Amygdala (tissue), 56 donors: Measurements from ENCODE around the gene GMPS.
"Not testable (repeated sequence)": the region's sequence is repeated elsewhere in the genome, so short reads cannot be mapped to it uniquely, and the experiment has no call there.

ENCODE experiments used
- DNase-seq, 56 donors: peaks; one replicate each; lab custom pipeline; 2025; lab: John Stamatoyannopoulos, UW

Gene GMPS

DNA sequence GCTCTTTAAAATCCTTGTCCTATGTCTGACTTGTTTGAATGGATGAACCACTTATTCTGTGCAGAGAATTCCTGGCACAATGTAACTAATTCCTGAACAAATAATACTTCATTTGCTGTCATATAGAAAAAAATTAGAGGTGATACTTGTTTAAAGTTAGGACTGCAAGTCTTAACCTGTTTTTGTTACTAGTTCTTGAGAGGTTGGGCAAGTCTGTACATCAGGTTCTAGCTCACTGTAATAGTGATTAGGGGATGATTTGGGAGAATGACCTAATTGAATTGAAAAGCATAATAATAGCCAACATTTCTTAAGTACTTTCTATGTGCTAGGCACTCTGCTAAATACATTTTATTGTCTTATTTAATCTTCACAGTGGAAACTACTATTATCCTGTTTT, 49.3 kb downstream of the GMPS start:
- no peak for DNase-seq

GRCh38 chr3:155921486-155921885, 51.0 kb downstream of the GMPS start:
- no peak for DNase-seq

DNA sequence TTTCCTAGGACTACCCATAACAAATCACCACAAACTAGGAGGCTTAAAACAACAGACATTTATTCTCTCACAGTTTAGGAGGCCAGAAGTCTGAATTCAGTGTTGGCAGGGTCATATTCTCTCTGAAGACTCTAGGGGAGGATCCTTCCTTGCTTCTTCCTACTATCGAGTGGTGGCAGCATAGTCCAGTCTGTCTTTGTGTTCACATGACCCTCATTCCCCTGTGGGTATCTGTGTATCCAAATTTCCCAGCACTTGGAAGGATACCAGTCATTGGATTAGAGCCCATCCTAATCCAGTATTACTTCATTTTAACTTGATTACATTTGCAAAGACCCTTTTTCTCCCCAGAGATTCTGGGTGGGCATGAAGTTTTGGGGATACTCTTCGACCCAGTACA, 63.8 kb downstream of the GMPS start:
- no peak for DNase-seq

GRCh38 chr3:155938409-155938808, 68.0 kb downstream of the GMPS start:
- no peak for DNase-seq

DNA sequence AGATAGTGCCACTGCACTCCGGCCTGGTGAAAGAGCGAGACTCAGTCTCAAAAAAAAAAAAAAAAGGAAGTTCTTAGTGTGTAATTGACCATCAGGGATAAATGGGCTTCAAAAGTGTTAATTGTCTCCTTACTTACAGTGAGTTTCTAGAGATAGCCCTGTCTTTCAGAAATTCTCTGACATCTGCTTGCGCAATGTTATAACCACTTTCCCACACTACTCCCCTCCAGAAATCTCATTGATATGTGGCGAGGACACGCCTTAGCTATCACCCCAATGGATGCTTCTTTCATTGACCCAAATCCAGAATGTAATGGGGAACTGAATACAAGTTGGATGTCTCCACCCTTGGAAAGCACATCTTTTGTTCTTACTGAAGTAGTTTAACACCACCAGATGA, 70.9 kb downstream of the GMPS start:
- DNase-seq, result no peak

GRCh38 chr3:155944081-155944480, 73.6 kb downstream of the GMPS start:
- DNase-seq, result no peak

DNA sequence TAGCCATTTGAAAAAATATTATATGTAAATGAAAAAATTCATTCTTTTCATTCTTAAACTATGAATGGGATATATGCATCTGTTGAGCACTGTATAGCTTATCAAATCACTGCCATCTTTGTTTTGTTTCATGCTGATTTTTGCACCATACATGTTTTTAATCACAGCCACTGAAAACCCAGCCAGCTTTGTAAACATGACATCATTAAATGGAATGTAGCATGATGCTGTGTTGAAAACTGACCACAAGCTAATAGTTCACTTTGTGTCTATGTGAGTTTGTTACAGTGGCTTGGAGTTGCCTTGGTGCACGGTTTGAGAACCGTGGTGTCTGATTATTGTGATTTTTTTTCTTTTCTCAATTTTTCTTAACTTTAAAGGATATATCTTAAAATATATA, 75.7 kb downstream of the GMPS start:
- no peak for DNase-seq

DNA sequence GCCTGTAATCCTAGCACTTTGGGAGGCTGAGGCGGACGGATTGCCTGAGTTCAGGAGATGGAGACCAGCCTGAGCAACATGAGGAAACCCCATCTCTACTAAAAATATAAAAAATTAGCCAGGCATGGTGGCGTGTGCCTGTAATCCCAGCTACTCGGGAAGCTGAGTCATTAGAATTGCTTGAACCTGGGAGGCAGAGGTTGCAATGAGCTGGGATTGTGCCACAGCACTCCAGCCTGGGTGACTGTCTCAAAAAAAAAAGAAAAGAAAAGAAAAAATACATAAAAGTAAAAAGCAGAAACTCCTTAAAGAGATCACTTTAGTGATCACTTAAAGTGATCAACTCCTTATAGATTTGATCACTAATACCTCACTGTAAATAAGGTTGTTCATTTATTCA, 78.0 kb downstream of the GMPS start:
- no peak for DNase-seq

DNA sequence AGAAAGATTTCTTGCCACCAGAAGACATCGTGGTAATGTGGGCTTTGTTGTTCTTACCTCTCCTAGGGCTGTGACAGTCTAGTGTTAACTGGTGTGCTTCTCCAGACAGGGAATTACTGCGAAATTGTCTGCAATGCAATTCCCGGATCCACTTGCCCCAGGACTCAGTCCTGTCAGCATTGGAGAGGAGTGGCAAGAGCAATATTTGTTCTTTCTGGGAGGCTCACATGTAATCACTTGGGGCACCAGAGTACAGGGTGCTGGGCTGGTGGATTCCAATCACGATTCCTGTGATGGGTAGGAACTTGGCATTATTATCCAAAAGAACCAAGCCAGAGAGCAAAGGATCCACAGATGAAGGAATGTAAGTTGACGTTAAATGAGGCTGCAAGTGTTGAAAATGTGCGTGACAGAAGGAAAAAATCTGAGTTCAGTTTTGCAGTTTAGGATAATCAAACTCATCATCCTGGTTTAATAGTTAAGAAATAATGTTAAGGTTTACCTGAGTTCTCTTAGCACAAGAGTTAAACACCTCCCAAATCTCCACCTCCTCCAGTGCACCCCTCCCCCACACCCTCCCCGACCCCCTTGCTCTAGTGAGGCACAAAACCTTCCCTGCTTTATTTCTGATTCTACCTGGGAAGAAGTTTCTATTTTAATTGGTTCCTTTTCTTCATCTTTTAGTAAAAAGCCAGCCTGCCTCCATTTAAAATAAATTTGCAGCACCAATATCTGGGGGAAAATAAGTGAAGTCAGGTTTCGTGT, 79.2 kb downstream of the GMPS start:
- DNase-seq, result no peak

DNA sequence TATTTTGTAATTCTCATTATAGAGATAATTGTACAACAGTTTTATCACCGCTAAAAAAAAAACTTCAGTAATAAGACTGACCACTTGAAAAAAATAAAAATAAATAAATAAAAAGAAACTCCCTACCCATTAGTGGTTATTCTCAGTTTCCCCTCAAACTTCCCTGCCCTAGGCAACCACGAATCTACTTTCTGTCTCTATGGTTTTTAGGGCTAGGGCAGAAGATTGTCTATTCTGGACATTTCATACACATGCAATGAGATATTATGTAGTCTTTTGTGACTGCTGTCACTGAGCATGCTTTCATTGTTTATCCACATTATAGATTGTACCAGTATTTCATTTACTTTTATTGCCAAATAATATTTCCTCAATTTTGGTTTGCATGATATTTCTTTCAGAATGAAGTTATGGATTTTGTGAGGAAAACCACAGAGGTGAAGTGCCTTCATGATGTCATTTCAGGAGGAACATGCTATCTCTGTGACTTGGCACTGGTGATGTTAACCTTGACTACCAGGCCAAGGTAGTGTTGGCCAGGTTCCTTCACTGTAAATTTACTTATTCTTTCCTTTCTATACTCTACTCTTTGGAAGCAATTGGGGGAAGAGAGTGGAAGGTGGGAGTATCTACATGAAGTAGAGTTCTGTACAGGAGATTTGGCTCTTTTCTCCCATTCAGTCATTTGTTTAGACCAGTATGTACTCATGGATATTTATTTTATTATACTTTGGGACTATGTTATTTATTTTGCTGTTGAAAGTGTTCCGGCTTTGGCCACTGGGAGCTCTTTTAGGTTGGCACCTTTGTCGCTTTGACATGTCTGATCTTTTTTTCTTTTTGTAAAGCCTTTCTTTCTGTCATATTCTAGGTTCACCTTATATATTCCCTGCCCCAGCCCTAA, 86.3 kb downstream of the GMPS start:
- DNase-seq, result no peak

DNA sequence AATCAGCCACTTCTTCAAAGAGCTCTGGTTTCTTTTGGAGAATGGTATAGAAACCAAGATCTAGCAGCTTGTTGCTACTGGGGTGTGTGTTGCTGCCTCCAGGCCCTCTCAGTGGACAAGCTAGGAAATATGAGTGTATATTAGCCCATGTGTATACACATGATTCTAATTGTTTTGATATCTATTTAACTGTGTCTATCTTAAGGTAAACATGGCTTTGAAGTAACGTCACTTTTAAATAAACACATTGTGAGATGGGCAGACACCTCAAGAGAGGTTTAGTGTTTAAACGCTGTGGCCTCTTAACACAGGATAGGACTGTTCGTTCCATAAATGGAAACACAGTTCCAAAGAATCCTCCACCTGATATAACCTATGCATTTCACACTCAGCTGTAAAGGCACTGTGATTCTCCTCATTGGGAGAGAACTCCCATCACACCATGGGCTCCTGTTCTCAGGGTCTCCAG, 87.0 kb downstream of the GMPS start:
- no peak for DNase-seq

DNA sequence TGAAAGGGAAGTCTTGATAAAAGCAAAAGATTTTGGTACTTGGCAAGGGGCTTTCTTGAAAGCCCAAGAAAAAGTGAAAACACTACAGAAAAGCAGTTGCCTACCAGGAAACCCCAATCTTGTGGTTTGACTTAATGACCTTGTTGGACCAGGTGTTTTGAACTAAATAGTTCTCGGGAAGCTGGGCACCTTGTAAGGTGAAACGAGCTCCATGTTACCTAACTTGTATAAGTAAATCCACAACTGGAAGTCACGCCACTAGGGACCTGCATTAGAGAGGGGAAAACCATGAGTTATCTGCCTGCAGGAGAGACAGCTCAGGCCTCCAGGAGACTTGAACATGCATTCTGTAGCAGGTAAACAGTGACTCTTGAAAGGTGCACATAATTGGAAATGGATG, 88.2 kb downstream of the GMPS start:
- no peak for DNase-seq

GRCh38 chr3:155960060-155960459, 89.6 kb downstream of the GMPS start:
- no peak for DNase-seq

- not testable (repeated sequence) for DNase-seq
Observed at GRCh38 chr3:155961044-155961443, 90.6 kb downstream of the GMPS start.

DNA sequence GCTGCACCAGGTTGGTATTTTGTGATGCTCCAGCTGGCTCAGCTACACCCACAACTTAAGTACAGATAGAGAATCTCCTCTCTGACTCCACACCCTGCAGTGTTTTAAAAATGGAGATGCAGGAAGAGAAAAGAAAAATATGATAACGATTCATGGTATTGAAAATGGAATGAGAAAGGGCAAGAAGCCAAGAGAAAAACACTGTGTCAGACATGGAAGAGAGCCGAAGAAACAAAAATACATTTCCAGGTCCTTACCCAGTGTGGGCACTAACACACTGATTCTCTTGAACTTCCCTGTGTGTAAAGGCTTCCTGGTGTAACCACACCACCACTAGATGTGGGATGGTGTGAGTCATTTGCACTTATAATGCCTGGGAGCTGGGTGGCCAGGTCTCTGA, 93.1 kb downstream of the GMPS start:
- DNase-seq, result no peak

DNA sequence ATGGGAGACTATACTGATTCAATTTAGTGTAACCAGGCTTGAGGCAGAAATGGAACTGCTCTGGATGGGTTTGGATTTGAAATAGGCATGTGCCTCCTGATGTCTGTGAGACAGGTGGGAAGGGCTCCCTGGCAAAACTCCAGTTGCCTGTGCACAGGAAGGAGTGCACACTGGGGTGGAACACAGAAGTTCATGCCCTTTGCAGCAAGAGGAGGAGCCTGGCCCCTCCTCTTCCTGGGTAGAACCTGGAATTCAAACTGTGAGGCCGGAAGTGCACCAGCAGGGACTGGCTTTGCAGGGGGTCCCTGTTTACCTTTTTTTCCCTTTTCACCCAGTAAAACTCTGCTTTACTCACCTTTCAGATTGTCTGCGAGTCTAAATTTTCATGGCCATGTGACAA, 99.9 kb downstream of the GMPS start:
- no peak for DNase-seq

DNA sequence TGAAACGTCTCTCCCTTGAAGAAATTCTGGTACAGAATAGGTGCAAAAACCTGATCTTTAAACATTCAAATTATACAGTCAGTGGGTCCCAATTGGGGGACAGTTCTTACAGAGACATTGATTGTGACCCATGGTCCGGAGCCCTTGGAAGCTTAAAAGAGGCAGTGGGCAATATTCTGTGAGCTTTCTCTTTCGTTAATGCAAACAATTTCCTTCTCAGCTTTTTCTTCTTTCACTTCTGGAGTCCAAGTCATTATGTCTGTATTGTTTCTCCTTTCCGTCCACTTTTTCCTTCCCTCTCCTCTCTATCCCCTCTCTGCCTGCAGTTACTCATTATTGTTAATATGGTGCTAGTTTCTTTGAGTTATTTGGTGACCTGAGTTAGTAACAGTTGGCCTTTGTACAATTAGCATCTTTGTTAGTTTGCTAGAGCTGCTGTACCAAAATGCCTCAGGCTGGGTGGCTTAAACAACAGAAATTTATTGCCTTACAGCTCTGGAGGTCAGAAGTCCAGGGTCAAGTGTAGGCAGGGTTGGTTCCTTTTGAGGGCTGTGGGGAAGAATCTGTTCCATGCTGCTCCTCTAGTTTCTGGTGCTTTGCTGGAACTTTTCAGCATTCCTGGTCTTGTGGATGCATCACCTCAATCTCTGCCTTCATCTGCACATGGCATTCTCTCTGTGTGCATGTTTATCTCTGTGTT, 102.6 kb downstream of the GMPS start:
- no peak for DNase-seq

DNA sequence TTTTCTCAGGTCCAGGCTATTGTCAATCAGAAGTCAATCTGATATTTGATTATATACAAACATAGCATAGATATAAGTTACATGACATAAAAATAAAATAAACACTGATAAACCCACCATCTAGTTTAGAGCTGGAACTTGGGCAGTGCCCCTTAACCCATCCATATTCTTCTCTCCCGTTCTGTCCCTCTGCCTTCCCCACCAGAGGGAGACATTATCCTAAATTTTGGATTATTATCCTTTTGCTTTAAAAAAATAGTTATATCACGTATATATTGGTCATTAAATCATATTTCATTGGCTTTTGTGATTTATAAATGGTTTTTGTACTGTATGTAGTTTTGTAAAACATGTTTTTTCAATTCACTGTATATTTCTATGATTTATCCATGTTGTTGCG, 107.9 kb downstream of the GMPS start:
- no peak for DNase-seq

GRCh38 chr3:155979746-155980145, 109.3 kb downstream of the GMPS start:
- no peak for DNase-seq

DNA sequence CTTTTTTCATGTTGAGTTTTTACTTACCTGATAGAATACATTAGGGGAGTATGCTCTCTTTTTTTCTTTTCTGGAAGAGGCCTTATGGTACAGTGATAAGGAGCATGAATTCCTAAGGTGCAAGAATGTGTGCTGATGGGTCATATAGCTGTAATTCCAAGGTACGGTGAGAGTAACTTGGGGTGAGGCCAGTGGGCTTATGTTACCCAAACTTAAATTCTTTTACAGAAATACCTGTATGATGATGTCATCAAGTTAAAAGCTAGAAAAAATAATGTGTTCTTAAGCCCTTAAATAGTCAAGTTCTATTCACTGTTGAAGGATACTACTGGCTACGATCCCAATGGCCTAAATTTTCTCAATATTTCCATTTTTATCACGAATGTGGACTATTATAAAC, 111.2 kb downstream of the GMPS start:
- no peak for DNase-seq

GRCh38 chr3:155983834-155984474, 113.5 kb downstream of the GMPS start:
- DNase-seq, result no peak
